Muscle layer of colon (tissue), 2 donors: Measurements from ENCODE around the gene INSC.

ENCODE experiments used
- H3K27ac ChIP-seq: one replicate; pipeline ENCODE4 v1.7.0; 2013; ENCODE audit warnings: low read depth, mild to moderate bottlenecking, low read length, moderate library complexity
- H3K27me3 ChIP-seq, 2 donors: one replicate each; pipeline ENCODE4 v1.7.0; 2013; ENCODE audit warnings: low read length in 2 of 2, mild to moderate bottlenecking in 2 of 2; ENCODE audit not compliant: insufficient read depth in 2 of 2, control insufficient read depth in 1 of 2
- H3K36me3 ChIP-seq: one replicate; pipeline ENCODE4 v1.7.0; 2013; ENCODE audit warnings: mild to moderate bottlenecking, low read length; ENCODE audit not compliant: insufficient read depth
- H3K4me1 ChIP-seq: one replicate; pipeline ENCODE4 v1.7.0; 2013; ENCODE audit warnings: mild to moderate bottlenecking, low read length; ENCODE audit not compliant: insufficient read depth
- H3K4me3 ChIP-seq, 2 donors: one replicate each; pipeline ENCODE4 v1.7.0; 2013; ENCODE audit warnings: low read length in 2 of 2, low read depth in 1 of 2, mild to moderate bottlenecking in 1 of 2, moderate library complexity in 1 of 2
- H3K9ac ChIP-seq: one replicate; pipeline ENCODE4 v1.7.0; 2013; ENCODE audit warnings: low read length
- H3K9me3 ChIP-seq: one replicate; pipeline ENCODE4 v1.7.0; 2013; ENCODE audit warnings: mild to moderate bottlenecking, low read length
- donor health status: abdominal sarcoma.
- donor health status: Adenocarcinoma of cecum.

INSC gene

DNA sequence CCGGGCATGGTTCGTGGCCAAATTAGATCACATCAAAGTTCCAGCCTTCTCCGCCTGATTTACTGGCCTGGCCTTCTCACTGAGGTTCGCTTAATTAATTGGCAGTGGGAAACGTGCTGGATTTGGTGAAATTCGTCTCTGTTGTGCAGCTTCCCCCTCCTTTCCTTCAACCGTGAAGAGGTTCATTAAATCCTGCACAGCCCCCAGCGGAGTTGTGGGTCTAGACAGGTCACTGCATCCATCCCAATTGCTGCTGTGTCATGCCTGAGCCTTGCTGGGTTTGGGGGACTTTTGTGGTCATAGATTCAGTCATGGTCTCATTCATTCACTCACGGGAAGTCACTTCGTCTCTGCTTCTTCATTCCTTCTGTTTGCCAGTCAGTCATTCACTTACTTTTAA lies 90.0 kb downstream of the INSC start:
- H3K4me3 ChIP-seq = no peak overlapping the region
- H3K27me3 ChIP-seq = no peaks in the 10 kb centered on the region
- no peak overlapping the region for H3K27ac ChIP-seq
- H3K4me1 ChIP-seq = peaks cover 8% of the 10 kb centered on the region
- H3K9me3 ChIP-seq = no peaks in the 10 kb centered on the region
- no peak overlapping the region for H3K9ac ChIP-seq
- no peaks in the 10 kb centered on the region for H3K36me3 ChIP-seq

DNA sequence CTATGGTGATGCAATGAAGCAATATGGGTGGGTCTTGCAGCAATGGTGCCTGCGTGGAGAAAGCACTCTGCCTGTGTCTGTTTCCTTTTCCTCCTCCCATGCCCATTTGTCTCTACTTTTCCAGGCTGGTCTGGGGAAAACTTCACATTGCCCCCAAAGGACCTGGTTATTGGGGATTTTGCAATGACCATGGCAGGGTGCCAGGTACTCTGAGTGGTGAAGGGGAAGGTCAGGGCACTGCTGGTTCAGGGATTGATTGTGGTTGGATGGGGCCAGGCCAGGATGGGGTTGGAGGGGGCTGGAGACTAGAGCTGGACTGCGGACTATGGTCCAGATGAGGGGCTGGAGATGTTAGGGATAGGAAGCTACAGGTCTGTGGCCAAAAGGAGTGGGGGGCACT lies 92.1 kb downstream of the INSC start:
- no peaks in the 10 kb centered on the region for H3K4me1 ChIP-seq
- H3K4me3 ChIP-seq = no peak overlapping the region
- no peak overlapping the region for H3K27ac ChIP-seq

DNA sequence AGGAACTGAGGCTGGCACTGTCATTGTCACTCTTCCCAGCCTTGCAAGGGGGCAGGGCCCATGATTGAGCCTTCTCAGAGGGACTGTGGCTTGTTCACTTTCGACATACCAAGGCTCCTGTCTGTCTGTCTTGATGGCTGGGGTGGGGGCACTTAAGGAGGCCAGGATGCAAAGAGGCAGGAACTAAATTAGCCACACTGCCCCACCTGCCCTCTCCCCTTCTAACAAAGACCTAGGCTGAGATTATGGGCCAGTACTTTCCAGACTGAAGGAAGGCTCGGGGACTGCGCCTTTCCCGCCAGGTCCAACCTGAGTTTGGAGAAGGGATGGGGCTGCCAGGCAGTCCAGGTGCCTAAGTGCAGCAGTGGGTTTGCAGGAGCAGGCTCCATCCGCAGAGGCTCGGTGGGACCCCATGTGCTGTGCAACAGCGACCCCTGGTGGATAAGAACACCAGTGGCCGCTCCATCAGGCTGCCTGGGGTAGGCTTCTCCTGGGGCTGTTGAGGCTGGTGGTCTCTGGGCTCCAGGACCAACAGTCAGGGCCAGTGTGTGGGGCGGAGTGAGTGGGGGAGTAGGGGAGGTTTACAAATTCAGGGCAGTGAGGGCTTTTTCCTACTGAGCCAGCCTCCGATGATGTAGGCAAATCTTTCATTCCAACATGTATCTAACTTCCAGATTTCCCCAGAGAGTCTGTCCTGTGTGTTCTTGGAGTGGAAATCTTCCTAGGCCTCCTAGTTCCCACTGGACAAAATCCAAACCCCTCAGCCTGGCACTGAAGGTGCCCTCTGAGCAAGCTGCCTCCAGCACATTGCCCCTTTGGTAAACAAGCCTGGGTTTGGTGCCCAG lies 93.9 kb downstream of the INSC start:
- H3K27me3 ChIP-seq = no peaks in the 10 kb centered on the region
- H3K36me3 ChIP-seq = no peaks in the 10 kb centered on the region
- H3K4me3 ChIP-seq = no peak overlapping the region
- no peak overlapping the region for H3K27ac ChIP-seq
- H3K4me1 ChIP-seq = no peaks in the 10 kb centered on the region
- no peak overlapping the region for H3K9ac ChIP-seq
- H3K9me3 ChIP-seq = no peaks in the 10 kb centered on the region

More for the DNA sequence above, 92.1 kb downstream of the INSC start:
- Histone ChIP-seq H3K27me3 (no peaks in the 10 kb centered on the region), H3K9ac (no peak overlapping the region), H3K36me3 (no peaks in the 10 kb centered on the region), H3K9me3 (no peaks in the 10 kb centered on the region)

DNA sequence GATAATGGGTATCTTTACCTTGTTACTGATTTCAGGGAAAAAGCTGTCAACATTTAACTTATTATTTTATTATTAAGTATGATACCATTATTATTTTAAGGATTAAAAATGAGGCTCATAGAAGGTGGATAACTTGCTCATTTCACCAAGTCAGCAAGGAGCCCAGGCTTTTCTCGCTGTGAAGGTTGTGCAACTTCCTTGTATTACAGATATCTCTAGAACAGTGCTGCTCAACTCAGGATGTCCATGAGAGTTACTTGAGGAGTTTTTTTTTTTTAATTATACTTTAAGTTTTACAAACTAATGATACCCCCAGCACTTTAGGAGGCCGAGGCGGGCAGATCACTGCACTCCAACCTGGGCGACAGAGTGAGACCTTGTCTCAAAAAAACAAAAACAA lies 98.2 kb downstream of the INSC start:
- Histone ChIP-seq H3K27ac (no peak overlapping the region), H3K9me3 (no peaks in the 10 kb centered on the region), H3K36me3 (no peaks in the 10 kb centered on the region), H3K4me1 (no peaks in the 10 kb centered on the region), H3K9ac (no peak overlapping the region), H3K27me3 (no peaks in the 10 kb centered on the region), H3K4me3 (no peak overlapping the region)

DNA sequence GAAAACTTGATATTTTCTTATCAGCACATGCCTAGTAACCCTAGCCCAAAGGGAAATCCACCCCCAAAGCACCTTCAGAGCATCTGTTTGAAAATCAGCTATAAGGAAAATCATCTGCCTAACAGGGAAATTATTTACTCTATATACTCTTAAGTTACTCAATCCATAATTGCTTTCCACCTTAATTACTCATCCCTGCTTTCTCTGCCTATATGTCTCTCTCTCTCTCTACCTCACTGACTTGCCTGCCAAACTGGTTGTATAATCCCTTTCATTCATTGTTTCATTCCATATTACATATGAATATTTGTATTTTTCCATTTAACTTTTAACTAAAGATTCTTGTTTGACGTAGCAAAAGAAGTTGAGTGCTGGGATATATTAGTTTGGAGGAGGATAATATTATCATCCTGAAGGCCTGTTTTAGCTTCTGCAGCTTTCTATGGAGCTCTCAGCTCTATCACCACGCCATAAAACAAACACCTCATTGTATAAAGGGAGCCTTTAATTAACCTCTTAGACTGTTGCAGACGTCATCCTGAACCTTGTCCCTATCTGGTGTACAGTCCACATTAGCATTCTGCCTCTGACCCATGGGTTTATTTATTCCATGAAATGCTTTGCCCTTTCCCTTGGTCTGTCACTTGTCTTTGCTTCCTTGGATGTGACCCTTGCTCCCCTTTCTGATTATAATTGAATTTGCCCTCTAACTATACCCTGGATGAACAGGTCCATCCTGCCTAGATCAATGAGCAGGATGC lies 98.9 kb downstream of the INSC start:
- Histone ChIP-seq H3K4me1 (no peaks in the 10 kb centered on the region), H3K36me3 (no peaks in the 10 kb centered on the region), H3K9ac (no peak overlapping the region), H3K27me3 (no peaks in the 10 kb centered on the region), H3K4me3 (no peak overlapping the region), H3K9me3 (no peaks in the 10 kb centered on the region), H3K27ac (no peak overlapping the region)

DNA sequence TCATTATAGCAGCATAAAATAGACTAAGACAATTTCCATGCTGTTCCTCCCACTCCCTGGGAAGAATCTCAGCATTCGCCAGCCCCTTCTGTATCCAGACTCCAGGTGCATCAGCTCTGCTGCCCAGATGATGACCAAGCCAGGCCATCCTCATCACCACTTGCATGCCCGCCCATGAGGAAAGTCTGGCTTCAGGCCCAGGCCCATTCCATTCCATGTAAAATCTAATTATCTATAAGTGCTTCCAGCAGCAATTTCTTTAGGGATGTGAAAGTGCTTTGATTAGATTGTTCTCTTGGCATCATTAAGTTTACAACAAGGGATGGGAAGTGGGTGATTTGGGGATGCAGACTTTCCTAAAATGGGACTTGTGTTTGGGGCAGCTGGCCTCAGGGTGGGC lies 100.3 kb downstream of the INSC start:
- Histone ChIP-seq H3K27me3 (no peaks in the 10 kb centered on the region), H3K9ac (no peak overlapping the region), H3K9me3 (no peaks in the 10 kb centered on the region), H3K4me1 (no peaks in the 10 kb centered on the region), H3K4me3 (no peak overlapping the region), H3K27ac (no peak overlapping the region), H3K36me3 (no peaks in the 10 kb centered on the region)

DNA sequence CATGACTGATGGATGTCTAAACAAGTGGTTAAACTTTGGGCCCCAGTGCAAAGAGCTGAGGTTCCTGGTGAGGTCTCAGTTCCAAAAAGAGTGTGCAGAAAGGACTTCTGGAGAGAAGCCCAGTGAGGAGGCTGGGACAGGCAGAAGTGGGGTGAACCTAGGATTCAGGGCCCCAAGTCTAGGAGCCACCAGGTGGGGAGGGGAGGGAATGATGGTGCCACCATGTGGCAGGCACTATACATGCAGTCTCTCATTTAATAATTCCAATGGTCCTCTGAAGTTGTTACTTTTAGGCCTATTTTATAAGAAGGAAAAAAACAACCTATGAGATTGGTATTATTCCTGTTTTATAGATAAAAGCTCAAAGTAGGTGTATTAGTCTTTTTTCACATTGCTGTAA lies 102.0 kb downstream of the INSC start:
- Histone ChIP-seq H3K27me3 (no peaks in the 10 kb centered on the region), H3K4me1 (no peaks in the 10 kb centered on the region), H3K9me3 (no peaks in the 10 kb centered on the region)

DNA sequence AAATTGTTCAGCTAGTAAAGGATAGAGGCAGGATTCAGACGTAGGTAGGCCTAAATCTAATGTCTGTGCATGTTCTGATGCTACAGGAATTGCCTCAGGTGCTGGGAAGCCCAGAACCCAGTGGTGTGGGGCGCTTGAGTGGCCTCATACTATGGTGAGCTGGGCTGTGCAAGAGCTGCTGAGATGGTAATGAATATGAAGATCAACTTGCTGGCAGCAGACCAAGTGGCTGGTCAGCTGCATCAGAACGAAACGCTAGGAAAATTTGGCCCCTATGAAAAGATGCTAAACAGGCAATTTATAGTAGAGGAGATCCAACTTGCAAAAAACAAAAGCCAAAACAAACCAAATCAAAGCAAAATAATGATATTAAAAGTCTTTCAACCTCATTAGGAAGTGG lies 102.7 kb downstream of the INSC start:
- Histone ChIP-seq H3K4me1 (no peaks in the 10 kb centered on the region), H3K27me3 (no peaks in the 10 kb centered on the region), H3K9ac (no peak overlapping the region), H3K36me3 (no peaks in the 10 kb centered on the region), H3K27ac (no peak overlapping the region), H3K4me3 (no peak overlapping the region), H3K9me3 (no peaks in the 10 kb centered on the region)

More for the DNA sequence above, 102.0 kb downstream of the INSC start:
- Histone ChIP-seq H3K36me3 (no peaks in the 10 kb centered on the region), H3K4me3 (no peak overlapping the region), H3K27ac (no peak overlapping the region), H3K9ac (no peak overlapping the region)

DNA sequence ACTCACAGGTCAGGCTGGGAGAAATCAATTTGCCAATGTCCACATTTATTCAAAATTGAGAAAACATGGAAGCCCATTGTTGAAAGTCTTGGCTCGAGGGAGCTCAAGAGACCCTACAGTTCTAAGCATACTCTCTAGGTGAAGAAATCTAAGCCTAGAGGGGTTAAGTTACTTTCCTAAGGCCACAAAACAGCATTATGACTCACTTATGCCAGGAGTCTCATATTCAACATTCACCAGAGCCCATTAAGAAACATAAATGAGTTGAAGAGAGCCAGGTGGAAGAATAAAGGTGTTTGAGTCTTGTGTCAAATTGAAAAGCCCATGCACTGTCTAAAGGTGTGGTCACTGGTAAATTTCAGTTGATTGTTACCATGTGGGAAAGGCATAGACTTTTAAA lies 108.1 kb downstream of the INSC start:
- Histone ChIP-seq H3K9ac (no peak overlapping the region), H3K4me1 (no peaks in the 10 kb centered on the region), H3K9me3 (no peaks in the 10 kb centered on the region), H3K27me3 (no peaks in the 10 kb centered on the region), H3K36me3 (no peaks in the 10 kb centered on the region), H3K27ac (no peak overlapping the region), H3K4me3 (no peak overlapping the region)

DNA sequence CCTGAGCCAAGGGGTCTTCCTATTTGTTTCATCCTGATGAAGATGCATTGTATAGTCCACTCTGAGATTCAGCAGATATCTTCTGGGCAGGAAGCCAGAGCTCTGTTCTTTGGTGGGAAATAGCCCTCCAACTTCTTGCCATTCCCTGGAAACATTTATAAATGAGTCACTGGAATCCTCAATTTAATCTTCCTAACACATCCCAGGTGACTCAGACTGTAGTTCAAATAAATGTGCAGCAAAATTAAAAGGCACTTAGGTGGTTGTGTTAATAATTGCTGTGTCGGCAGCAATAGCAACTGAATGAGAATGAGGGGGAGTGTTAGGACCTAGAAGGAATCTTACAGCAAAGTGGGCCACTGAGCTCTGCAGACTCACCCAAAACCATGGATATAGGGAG lies 108.6 kb downstream of the INSC start:
- Histone ChIP-seq H3K36me3 (no peaks in the 10 kb centered on the region), H3K27me3 (no peaks in the 10 kb centered on the region), H3K4me3 (no peak overlapping the region), H3K27ac (no peak overlapping the region), H3K9ac (no peak overlapping the region), H3K4me1 (no peaks in the 10 kb centered on the region), H3K9me3 (no peaks in the 10 kb centered on the region)

DNA sequence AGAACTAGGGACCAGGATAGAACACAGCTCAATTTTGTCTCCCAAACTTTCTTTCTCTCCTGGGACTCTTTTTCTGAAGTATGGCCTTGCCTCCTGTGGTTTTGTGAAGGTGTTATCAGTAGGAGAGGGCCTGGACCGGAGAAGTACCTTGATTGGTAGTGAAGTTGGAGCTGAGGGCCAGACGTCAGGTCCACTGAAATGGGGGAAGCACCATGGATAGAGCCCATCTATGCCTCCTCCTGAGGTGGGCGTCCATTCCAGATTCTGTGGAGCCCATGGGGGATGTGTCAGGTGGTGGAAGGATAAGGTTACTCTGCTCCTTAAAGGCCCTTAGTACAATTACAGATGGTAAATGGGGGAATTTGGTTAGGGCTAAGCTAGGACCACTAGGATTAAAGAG lies 109.7 kb downstream of the INSC start:
- H3K27ac ChIP-seq = no peak overlapping the region
- H3K9me3 ChIP-seq = no peaks in the 10 kb centered on the region
- H3K9ac ChIP-seq = no peak overlapping the region
- no peaks in the 10 kb centered on the region for H3K4me1 ChIP-seq
- no peaks in the 10 kb centered on the region for H3K36me3 ChIP-seq
- no peak overlapping the region for H3K4me3 ChIP-seq
- H3K27me3 ChIP-seq = no peaks in the 10 kb centered on the region
